Neural progenitor cell (in vitro differentiated cells): Measurements from ENCODE around the gene CCDC102A.

Experiments used
- CTCF ChIP-seq: fragments of 200-600 bp; sonication (generic); IDR thresholded peaks from 2 replicates; pipeline ENCODE4 v1.5.1; 2017; ENCODE audit warnings: antibody characterized with exemption, mild to moderate bottlenecking
- EZH2 ChIP-seq: fragments of 200-600 bp; sonication (generic); IDR thresholded peaks from 2 replicates; pipeline ENCODE4 v1.6.1; 2017; ENCODE audit warnings: antibody characterized with exemption, mild to moderate bottlenecking, moderate library complexity

GRCh38 chr16:57585051-57585687, 48.8 kb upstream of the CCDC102A start:
- TF ChIP-seq CTCF (no peak), EZH2 (no peak)
